Panc1 (cell line): ENCODE data around the gene ETNK2. TPM values are rescaled to one million over a fixed set of nuclear protein-coding genes. Genes with fewer than 3 reads are reported as not detected.

ENCODE experiments used
- ATAC-seq: fragments of 200-7000 bp; cut with Tn5 transposase; 2 replicates; pipeline ENCODE4 v1.9.1; 2020; ENCODE audit warnings: mild to moderate bottlenecking, moderate library complexity
- BruUV-seq: library from RNA; stranded (reverse); fragments of 400-500 nt; replicated peaks from 2 replicates; lab custom pipeline; 2021; lab: Mats Ljungman, UMichigan
- CTCF ChIA-PET: fragments of 300-600 bp; sonication (Branson Sonifier 250); formaldehyde crosslinking; loops from one replicate; lab custom pipeline; 2022; ENCODE audit warnings: antibody characterized with exemption; lab: Charles Lee
- POLR2A ChIA-PET: fragments of 300-600 bp; sonication (Branson Sonifier 250); formaldehyde crosslinking; loops from one replicate; lab custom pipeline; 2022; ENCODE audit warnings: antibody characterized with exemption; lab: Charles Lee
- DNase-seq: peaks from one replicate; pipeline ENCODE4 v3.0.0-alpha.2; 2010; ENCODE audit warnings: low read depth, low spot score
- H3K27ac ChIP-seq: 2 replicates; pipeline ENCODE4 v1.5.1; 2011; ENCODE audit warnings: mild to moderate bottlenecking, low read length, inconsistent platforms
- H3K27me3 ChIP-seq: fragments of 200-500 bp; sonication (Bioruptor generic); 2 replicates; pipeline ENCODE4 v1.6.0; 2014; ENCODE audit warnings: low read length, inconsistent platforms; ENCODE audit not compliant: control insufficient read depth, insufficient read depth
- H3K36me3 ChIP-seq: fragments of 200-500 bp; sonication (Bioruptor generic); 2 replicates; pipeline ENCODE4 v1.5.1; 2014; ENCODE audit warnings: inconsistent platforms, mild to moderate bottlenecking, low read length, moderate library complexity; ENCODE audit not compliant: control insufficient read depth, insufficient read depth
- H3K4me1 ChIP-seq: 2 replicates; pipeline ENCODE4 v1.5.1; 2011; ENCODE audit warnings: inconsistent platforms, mild to moderate bottlenecking, low read length, moderate library complexity; ENCODE audit not compliant: control insufficient read depth, insufficient read depth
- H3K4me3 ChIP-seq, 2 experiments: 2 replicates each; pipeline ENCODE4 v1.5.1; 2011 to 2012; ENCODE audit warnings: low read depth in 2 of 2, low read length in 2 of 2, mild to moderate bottlenecking in 2 of 2, inconsistent platforms in 1 of 2, moderate library complexity in 1 of 2
- H3K9me3 ChIP-seq: fragments of 200-500 bp; sonication (Bioruptor generic); 2 replicates; pipeline ENCODE4 v1.5.1; 2014; ENCODE audit warnings: low read depth, mild to moderate bottlenecking, inconsistent platforms, low read length, moderate library complexity; ENCODE audit not compliant: control insufficient read depth, insufficient read depth
- CTCF ChIP-seq: fragments of 450-650 bp; IDR thresholded peaks from 2 replicates; pipeline ENCODE4 v1.5.1; 2017; ENCODE audit warnings: mild to moderate bottlenecking
- POLR2AphosphoS5 ChIP-seq: IDR thresholded peaks from 2 replicates; pipeline ENCODE4 v1.6.1; 2012; ENCODE audit warnings: mild to moderate bottlenecking, low read depth, low read length, moderate library complexity
- REST ChIP-seq, 2 experiments: IDR thresholded peaks; 2 replicates each; pipeline ENCODE4 v1.6.1; 2011 to 2012; ENCODE audit warnings: low read depth in 2 of 2, control low read depth in 1 of 2, low read length in 1 of 2, mild to moderate bottlenecking in 1 of 2, moderate library complexity in 1 of 2; ENCODE audit not compliant: insufficient read depth in 1 of 2
- SIN3A ChIP-seq: IDR thresholded peaks from 2 replicates; pipeline ENCODE4 v1.6.1; 2012; ENCODE audit warnings: low read depth, mild to moderate bottlenecking, low read length, moderate library complexity, borderline replicate concordance; ENCODE audit not compliant: insufficient read depth
- TCF7L2 ChIP-seq: IDR thresholded peaks from 2 replicates; pipeline ENCODE4 v1.6.1; 2011; ENCODE audit warnings: mild to moderate bottlenecking, low read depth, low read length, inconsistent platforms
- in situ Hi-C: cut with HindIII; loops from 2 replicates; pipeline ENCODE4 v1.10.0; 2016; ENCODE audit warnings: low sequenced_read_pairs, low pct_unique_long_range_greater_than_20kb
- intact Hi-C: fragments of 100-400 bp; cut with micrococcal nuclease; formaldehyde crosslinking; loops from one replicate; pipeline ENCODE4 v1.10.0; 2022; ENCODE audit not compliant: unreplicated experiment
- total RNA-seq: library from RNA; stranded (reverse); gene quantifications from one replicate; pipeline ENCODE4 v1.2.1, GENCODE V29; 2021; ENCODE audit not compliant: unreplicated experiment

The ETNK2 gene
- total RNA-seq, 1 experiment from 2014 or later, result 6.7 TPM

- Histone ChIP-seq H3K27ac (no peak overlapping the region), H3K27me3 (no peaks in the 10 kb centered on the region; the same call in 1 of the 2 replicates), H3K4me3 (no peak overlapping the region), H3K4me1 (no peaks in the 10 kb centered on the region), H3K36me3 (no peaks in the 10 kb centered on the region), H3K9me3 (no peaks in the 10 kb centered on the region)
- in situ Hi-C loops (loop anchor here (25.0 kb wide), 1 partner anchor 285 kb away; the partner anchor contains the start of gene SNRPE), intact Hi-C loops (no loop called here)
- POLR2A ChIA-PET, result no interaction called here
- ATAC-seq (no peak), DNase-seq (no peak)
- CTCF ChIA-PET, result no interaction called here
- TF ChIP-seq REST (IDR thresholded peaks at IDR 0.05; ENCODE audit: insufficient read depth in 1 of 2, low read depth in 2 of 2, low read length in 1 of 2) (no peak), CTCF (no peak), SIN3A (no peak), TCF7L2 (no peak), POLR2AphosphoS5 (no peak)
- no TSS peak for BruUV-seq
Measured at GRCh38 chr1:204146965-204147364, 4.9 kb downstream of the ETNK2 start.

GRCh38 chr1:204146309-204146708, 5.5 kb downstream of the ETNK2 start:
- CTCF ChIA-PET, result no interaction called here

More at GRCh38 chr1:204146309-204146708, 5.5 kb downstream of the ETNK2 start:
- POLR2A ChIA-PET, result no interaction called here
- H3K27me3 ChIP-seq, result no peaks in the 10 kb centered on the region; the same call in 1 of the 2 replicates
- no peak overlapping the region for H3K27ac ChIP-seq
- no peak for DNase-seq
- no peaks in the 10 kb centered on the region for H3K36me3 ChIP-seq
- no TSS peak for BruUV-seq
- no peaks in the 10 kb centered on the region for H3K4me1 ChIP-seq
- no peak for ATAC-seq
- in situ Hi-C loops, result loop anchor here (25.0 kb wide), 1 partner anchor 284 kb away; the partner anchor contains the start of gene SNRPE
- TF ChIP-seq TCF7L2 (no peak), CTCF (no peak), SIN3A (no peak), POLR2AphosphoS5 (no peak), REST (IDR thresholded peaks at IDR 0.05; ENCODE audit: insufficient read depth in 1 of 2, low read depth in 2 of 2, low read length in 1 of 2) (no peak)
- H3K9me3 ChIP-seq, result no peaks in the 10 kb centered on the region
- intact Hi-C loops, result no loop called here
- no peak overlapping the region for H3K4me3 ChIP-seq
